ENCODE measurements around the gene LRRC15.

LRRC15 gene

DNA sequence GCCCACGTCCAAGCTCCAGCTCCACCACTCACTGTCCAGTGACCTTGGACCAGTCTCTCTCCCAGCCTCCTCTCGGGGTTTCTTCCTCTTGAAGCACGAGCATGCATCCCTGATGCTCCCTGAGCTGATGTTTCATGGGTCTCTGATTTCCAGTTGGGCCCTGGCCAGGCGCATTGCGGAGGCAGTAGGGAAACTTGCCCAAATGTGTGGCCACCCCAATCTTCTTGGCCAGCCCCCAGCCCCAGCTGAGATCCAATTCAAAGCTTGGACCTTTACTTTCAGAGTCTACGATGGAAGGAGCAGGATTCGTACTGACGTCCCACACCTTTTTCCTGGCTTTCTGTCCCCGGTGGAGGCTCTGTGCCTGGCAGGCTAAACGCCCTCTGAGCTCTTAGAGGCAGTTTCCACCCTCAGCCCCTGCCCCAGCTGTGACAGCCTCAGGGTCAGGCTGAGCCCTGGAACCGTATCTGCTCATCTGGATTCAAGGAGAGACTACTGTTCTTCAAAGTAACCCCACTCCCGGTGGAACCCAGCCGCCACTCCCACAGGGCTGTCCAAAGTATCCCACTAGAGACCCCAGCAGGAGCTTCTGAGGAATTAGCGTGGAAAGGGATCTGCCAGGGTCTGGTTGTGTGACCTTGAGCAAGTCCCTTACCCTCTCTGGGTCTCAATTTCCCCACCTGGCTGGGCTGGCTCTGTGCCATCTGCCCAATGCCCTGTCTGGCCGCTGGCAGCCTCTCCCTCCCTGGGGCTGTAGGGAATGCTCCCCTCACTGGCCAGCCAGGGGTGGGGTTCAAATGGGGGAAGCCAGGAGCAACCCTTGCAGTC lies 55.8 kb downstream of the LRRC15 start:
- DNase-seq, result no peak

GRCh38 chr3:194312743-194313281 lies 56.7 kb downstream of the LRRC15 start:
- DNase-seq, result no peak

DNA sequence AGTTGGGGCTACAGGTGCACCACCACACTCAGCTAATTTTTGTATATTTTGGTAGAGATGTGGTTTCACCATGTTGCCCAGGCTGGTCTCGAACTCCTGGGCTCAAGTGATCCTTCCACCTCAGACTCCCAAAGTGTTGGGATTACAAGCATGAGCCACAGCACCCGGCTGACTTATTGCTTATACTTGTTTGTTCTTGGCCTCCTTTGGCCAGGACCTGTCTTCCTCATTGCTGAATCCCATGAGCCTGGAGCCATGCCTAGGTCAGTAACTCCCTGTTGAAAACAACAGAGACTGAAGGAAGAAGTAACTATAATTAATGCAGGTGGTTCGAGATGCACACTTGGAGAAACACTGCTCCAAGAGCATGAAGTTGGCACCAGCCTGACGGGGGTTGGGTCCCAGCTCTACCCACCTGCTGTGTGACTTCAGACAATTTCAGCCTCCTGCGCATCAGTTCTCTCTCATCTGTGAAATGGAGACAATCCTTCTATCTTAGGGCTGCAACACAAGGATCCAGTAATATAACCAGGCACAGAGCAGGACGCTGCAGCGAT lies 57.3 kb downstream of the LRRC15 start:
- DNase-seq, result no peak

- DNase-seq, result no peak
These were observed 58.5 kb downstream of the LRRC15 start for GRCh38 chr3:194311000-194311399.

DNA sequence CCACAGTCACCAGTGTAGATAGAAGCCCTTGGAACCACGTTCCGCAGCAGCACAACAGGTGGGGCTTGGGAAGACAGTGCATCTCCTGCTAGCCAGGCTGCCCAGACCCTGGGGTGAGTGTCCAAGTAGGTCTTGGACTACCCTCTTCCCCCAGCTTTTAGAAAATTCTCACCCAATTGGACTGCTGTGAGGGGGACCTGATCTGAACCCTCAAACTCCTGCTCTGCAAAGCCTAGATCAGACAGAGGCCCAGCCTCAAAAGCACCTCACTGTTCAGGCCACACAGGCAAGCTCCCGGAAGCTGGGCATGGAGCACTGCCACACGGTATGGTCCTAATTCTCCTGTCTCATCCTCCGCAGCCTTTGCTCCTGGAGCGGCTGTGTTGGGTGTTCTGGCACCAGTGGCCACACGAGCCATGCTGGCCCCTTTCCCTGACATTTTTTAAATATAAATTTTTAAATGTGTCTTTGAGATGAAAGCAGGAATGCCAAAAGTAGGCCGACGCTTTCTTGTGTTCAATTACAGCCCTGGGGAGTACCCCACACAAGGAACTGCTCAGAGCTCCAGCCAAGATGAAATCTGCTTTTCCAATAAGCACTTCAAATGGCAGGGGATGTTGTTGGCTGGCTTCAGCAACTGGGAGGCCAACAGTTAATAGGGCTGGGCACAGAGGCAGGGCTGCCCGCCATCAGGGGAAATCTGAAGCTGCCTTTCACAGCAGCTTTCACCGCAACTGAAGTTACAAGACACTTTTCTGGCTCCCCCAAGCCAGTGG lies 59.3 kb downstream of the LRRC15 start:
- DNase-seq, result no peak

- no peak for DNase-seq
These were observed 60.7 kb downstream of the LRRC15 start for GRCh38 chr3:194308601-194309449.

DNA sequence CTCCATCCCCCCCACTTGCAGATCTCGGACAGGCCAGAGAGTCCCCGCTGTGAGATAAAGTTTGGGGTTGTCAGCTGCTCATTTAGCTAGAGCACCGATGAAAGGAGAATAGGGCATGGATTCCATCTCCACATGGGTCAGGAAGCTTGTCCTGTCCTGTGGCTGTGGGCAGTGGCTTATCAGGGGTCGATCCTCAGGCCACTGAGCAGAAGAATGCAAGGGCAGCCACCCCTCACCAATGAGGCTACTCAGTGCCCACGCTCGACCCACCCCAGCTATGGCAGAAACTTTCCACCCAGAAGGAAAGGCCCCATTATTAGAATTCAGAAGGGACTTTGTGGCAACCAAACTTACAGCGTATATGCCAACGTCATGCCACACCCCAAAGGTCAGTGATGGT lies 61.7 kb downstream of the LRRC15 start:
- no peak for DNase-seq

GRCh38 chr3:194306771-194307640 lies 62.5 kb downstream of the LRRC15 start:
- DNase-seq, result no peak

GRCh38 chr3:194306109-194306686 lies 63.3 kb downstream of the LRRC15 start:
- DNase-seq, result peak; percentile 43

DNA sequence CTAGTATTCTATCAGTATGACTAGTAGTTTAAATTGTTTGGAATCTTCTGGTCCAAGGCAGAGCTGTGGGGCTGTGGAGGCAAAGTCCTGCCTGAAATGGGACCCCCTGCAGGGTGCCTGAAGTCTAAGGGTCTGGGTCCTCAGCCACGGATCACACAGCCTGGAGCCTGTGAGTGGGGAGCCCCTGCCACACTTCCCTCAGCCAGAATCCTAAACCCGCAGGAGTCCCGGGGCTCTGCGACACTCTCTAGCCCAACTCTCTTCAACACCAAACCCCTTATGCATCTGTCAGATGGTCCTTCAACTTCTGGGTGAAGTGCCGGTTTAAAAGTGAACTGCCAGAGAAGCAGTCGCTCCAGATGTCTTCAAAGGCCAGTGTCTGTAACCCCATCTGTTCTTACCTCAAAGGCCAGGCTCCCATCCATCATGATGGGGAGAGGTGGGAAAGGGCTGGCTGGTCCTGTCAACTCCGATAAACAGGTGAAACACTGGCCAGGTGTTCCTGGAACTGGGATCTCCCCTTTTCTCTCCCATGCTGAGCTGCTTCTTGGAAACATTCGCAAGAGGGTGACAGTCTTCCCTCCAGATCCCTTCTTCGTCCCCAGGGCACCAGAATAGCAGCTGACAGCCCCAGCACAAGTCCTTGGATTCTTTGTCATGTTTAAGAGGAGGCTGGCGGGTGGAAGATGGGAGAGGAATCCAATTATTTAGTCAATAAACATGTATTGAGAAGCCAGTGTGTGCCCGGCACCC lies 64.0 kb downstream of the LRRC15 start:
- DNase-seq, result no peak
